HK-2 (cell line): Measurements from ENCODE around the gene PTGR2.
A peak's percentile ranks its signal among the peaks of the same experiment; 100 is the strongest.
"Not testable (repeated sequence)": the region's sequence is repeated elsewhere in the genome, so short reads cannot be mapped to it uniquely, and the experiment has no call there.

Experiments
- DNase-seq: peaks from one replicate; pipeline ENCODE4 v3.0.0-alpha.2; 2018; ENCODE audit not compliant: unreplicated experiment

The PTGR2 gene

DNA sequence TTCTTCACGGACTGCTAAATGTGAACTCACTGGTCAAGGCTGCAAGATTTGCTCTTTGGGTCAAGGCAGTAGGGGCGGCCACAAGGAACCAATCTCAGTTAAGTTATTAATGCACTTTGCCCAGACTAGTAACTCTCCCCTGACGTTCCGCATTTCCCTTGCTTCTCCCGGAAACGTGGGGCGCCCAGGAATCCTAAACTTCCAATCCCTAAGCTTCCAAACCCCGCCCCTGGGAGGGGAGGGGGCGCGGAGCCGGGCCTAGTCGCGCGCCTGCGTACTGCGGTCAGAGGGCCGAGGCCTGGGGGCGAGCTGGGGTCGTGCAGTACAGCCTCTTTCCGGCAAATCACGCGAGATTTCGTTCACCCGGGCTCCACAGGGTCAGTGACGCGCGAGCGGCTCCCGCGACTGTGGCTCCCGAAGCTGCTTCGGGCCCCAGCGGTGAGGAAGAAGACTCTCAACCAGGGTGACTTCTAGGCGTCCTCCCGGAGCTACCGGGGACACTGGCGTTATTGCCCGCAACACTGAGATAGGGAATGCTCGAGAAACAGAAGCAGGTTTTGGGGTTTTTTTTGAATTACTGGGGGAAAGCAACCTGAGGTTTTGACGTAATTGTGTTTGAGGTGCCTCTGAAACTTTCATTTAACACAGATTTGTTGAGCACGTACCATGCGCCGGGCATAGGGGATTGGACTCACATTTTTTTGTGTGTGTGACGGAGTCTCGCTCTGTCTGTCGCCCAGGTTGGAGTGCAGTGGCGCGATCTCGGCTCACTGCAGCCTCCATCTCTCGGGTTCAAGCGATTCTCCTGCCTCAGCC is at the start of gene PTGR2:
TSS of gene PTGR2 (plus strand) at position 265 of the 816 bp plus-strand sequence. CDS start 7,032 bp downstream, outside the sequence.
- peak; percentile 99 for DNase-seq

DNA sequence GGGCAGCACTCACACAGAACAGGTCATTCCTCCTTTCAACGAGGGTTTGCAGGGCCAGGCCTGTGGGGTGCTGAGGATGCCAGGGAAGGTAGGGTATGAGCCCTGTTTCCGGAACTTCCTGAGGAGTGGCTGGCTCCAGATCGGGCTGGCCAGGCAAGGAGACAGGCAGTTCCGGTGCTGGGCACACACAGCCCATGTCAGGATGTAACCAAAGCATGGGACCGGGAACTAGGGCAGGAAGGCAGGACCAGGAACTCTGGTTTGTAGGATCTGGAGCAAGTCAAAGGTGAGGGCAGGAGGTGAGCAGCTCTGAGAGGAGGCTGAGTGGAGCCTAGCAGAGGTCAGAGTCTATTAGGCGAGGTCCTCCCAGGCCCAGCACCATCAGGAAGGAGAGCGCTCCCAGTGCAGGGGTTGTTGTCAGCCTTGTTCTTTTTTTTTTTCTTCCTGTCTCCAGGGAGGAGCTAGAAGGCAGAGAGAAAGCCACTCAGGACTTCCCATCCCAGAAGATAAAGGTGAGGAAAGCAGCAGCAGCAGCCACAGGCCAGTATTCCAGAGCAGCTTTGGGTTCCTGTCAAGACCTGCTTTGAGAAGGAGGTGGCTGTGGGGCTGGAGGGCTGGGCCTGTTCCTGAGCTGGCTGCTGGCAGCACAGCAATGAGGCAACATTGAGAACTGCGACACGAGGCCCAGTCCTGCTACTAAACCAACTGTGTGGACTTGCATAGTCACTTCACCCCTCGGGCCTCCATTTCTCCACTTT is 49.0 kb upstream of the PTGR2 start:
- no peak for DNase-seq

DNA sequence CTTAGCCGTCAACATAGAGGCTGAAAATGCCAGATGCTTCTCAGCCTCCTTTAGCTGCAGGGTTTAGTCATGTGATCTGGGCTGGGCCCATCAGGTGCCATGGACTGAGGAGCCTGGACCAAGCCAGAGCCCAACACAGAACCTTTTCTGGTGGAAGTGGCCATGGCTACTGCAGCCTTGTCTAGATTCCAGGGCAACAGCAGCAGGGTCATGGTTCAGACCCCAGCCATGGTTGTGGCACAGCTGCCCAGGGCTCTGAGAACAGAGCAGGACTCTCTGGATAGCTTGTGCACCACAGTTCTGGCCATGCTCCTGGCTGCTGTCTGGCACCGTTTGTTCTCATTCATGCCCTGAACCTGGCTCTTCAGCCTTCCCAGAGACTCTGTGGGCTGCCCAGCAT is 47.0 kb upstream of the PTGR2 start:
- no peak for DNase-seq

GRCh38 chr14:73807457-73807856 is 44.2 kb upstream of the PTGR2 start:
- DNase-seq = no peak

DNA sequence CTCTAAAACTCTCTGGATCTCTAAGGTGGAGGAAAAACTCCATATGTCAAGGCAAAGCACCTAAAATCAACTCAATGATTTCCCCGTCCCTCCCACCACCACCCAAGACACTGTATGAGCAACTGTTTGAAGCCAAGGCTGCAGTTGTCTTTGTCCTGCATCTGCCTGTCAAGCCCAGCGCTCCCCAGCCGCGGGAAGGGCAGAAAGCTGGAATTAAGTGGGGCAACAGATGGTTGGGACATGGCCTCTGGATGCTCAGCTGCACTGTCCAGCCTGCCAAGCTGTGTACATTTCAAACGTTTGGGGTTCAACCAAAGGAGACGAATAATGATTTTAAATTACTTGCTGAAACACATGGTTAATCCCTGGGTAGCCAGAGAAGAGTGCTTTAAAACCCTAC is 42.2 kb upstream of the PTGR2 start:
- DNase-seq = no peak

- DNase-seq = no peak
These were observed 41.0 kb upstream of the PTGR2 start for GRCh38 chr14:73810478-73811163.

DNA sequence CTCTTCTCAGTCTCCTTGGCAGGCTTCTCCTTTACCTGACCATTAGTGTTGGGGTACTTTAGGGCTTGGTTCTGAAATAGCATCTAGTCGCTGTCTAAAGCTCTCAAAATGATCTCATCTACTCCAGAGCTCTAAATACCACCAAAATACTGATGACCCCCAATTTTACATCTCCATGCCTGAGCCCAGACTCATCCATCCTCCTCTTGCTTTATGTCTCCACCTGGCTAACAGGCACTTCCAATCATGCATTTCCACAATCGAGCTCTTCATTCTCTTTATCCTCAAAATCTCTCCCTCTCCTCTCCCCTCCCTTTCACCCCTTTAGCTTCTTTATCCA is 40.5 kb upstream of the PTGR2 start:
- no peak for DNase-seq

- DNase-seq = no peak
These were observed 37.5 kb upstream of the PTGR2 start for GRCh38 chr14:73814153-73814552.

GRCh38 chr14:73815849-73816248 is 35.8 kb upstream of the PTGR2 start:
- DNase-seq = no peak

- DNase-seq = no peak
These were observed 35.2 kb upstream of the PTGR2 start for GRCh38 chr14:73816393-73816816.

DNA sequence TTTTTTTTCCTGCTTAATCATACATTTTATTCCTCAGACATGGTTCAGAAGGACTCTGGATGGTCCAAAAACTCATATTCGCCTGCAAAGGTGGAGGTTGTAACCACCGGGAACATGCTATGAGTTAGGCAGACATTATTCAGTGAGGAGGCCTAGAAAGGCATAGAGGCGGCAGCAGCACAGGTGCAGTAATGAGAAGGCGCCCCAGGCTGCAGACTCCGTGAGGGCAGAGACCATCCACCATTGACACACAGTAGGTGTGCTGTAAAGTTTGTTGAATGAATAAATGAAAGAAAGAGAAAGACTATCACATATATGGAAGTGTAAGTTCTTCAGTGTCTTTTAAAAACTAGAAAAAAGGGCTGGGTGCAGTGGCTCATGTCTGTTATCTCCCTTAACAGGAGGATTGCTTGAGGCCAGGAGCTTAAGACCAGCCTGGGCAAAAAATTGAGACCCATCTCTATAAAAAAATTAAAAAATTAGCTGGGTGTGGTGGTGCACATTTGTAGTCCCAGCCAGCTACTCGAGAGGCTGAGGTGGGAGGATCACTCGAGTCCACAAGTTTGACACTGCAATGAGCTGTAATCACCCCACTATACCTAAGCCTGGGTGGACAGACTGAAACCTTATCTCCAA is 34.5 kb upstream of the PTGR2 start:
- DNase-seq = no peak

GRCh38 chr14:73818821-73819220 is 32.8 kb upstream of the PTGR2 start:
- DNase-seq = no peak

- no peak for DNase-seq
These were observed 31.0 kb upstream of the PTGR2 start for GRCh38 chr14:73820631-73821030.

DNA sequence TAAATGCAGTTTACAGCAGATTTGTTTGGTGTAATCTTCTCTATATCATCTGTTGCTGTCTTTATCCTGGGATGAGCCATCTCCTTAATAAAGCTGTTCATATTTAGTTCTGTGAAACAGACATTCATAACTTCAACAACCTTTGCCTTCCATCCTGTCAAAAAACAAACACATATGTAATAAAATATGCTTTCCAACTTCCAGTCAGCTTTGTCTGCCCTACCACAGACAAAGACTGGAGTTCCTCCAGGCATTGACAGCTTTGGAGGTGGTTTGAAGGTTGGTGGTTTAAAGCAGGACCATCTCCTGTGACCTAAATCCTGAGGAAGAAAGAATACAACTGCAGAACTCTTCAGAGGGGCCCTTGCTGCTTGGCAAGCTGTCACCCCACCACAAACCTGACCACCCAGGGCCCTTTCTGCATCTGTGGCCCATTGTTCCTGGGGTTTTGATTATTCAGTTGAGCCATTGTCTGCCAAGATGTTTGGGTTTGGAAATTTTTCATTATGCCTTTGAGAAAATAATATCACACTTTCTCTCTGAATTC is 28.2 kb upstream of the PTGR2 start:
- no peak for DNase-seq

GRCh38 chr14:73824127-73824526 is 27.5 kb upstream of the PTGR2 start:
- DNase-seq = no peak

- no peak for DNase-seq
These were observed 27.1 kb upstream of the PTGR2 start for GRCh38 chr14:73824536-73824935.

DNA sequence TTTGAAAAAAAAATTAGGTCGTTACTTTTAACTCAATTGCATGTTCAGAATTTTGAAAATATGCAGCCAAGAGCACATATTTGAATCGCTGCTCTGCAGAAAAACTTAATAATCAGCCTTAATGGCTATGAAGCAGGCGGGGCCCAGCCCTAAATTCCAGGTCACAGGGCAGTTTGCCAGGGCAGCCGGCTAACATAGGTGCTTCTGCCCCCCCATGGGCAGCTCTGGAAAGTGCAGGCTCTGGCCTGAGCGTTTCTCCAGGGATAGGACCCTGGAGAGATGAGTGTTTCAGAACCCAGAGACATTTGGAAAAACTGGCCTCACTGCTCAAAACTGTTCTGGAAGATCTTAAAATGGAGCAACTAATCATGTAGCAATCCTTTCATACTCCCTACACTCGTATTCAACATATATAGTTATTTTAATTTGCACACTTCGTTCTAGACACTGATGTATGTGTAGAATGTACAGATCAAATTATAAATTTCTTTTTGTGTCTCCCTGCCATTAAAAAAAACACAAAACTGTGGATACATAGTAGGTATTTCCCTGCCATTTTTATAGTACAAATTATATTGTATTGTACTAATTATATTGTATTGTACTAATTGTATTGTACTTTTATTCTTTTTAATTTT is 26.0 kb upstream of the PTGR2 start:
- DNase-seq = peak; percentile 80

- DNase-seq = not testable (repeated sequence)
These were observed 24.4 kb upstream of the PTGR2 start for GRCh38 chr14:73827190-73827589.

- DNase-seq = no peak
These were observed 22.6 kb upstream of the PTGR2 start for GRCh38 chr14:73829071-73829470.

DNA sequence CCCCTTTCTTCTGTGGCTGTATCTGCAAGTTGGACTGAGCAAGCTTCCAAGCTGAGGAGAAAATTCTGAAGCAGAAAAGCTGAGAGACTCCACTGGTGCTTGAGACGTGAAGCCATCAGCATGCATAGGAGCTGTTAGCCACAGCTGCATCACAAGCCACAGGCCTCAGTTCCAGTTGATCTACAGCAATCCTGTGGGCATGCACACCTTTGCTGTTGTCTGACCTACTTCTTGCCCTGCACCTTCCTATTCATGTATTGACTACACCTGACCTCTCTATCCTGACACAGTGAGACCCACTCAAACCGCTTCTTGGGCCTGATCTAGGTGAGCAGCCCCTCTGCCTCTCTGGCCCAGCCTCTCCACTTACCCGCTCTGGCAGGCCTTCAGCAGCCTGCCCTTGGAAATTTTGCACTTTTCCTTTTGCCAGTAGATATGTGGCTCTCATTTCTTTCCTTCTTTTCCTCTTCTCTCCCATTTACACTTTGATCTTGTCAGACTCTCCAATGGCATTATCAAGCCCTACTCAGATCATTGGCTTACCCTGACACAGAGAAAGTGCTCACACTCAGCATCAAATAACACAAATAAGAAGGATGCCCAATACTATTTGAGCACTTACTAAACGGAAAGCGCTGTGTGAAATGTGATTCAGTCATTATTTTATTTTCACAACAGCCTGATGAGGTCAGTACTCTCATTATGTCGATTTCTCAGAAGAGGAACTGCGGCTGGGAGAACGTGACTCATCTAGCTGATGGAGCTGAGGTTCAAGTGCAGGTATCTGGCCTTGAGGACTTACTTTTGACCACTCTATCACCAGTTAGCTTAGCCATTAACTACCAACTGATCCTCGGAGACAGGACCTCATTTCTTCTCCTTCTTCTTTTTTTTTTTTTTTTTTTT is 21.9 kb upstream of the PTGR2 start:
- DNase-seq = peak; percentile 77
